HG02759 (cell line): ENCODE data around the gene LRRC10B.

Experiments
- ATAC-seq: cut with Tn5 transposase; IDR thresholded peaks from one replicate; pipeline ENCODE4 v1.9.1; 2021; ENCODE audit warnings: mild to moderate bottlenecking, moderate library complexity; ENCODE audit not compliant: unreplicated experiment

Gene LRRC10B

DNA sequence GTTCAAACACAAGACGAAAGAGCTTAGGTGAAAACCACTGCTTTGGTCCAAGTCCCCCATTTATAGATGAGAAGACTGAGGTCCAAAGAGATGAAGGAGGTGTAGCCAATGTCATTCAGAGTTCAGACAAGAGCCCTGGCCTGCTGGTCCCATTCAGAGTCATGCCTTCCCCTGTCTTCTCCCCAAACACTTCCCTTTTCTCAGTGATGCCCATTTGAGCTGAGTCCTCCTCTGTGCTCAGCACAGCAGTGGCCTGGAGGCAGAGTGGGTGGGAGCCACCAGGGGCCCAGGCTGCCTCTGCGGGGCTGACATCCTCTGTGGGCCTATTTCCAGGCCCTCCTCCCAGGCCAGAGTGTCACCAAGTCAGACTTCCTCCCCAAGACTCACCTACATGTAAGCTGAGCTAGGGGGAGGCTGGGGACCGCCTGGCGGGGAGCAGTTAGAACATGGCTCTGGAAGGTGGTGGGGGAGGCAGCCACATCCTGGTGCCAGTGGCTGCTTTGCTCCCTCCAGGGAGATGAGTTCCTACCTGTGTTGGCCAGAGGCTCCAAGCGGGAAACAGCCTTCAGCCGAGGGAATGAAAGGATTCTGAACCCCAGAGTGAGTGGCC lies 22.4 kb upstream of the LRRC10B start:
- no peak for ATAC-seq

DNA sequence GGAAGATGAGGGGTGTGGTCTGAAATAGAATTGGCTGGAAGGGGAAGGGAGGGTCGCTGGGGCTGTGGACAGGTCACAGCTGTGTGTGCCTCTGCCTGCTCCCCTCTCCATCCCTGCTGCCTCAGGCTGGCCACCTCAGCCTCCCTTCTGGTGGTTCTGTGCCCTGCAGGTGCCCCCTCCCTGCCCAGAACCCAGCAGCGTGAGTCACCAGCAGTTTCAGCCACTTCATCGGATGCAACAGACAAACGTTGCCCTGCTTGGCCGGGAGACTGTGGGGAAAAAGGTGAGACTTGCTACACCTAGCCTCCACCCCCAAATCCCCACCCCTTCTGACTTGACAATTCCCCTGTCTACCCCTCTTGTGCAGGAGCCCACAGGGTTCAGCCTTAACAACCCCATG lies 21.8 kb upstream of the LRRC10B start:
- ATAC-seq: no peak

DNA sequence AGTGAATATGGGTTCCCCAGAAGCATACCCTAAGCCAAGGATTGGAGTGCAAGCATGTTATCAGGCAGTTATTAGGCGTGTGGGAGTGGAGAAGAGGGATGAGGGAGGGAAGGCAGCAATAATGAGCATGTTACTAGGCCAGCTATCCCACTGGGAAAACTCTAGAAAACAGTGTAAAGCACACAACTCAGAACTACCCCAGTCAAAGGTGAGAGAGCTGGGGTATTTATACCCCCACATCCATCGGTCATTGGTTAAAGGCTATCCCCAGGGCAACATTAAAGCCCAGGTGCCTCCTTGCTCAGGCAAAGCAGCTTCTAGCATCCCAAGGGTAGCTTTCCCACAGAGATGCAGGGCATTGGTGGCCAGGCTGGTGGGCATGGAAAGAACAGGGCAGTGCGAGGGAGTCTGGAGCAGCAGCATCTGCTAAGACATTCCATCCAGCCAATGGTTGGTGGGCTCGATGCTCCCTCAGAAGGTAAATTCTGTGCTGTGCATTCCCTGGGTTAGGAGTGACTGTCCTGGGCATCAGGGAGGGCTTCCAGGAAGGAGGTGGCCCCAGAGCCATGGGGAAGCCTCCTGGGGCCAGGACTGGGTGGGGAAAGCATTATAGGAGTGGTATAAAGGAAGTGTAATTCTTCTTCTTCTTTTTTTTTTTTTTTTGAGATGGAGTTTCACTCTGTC lies 21.1 kb upstream of the LRRC10B start:
- no peak for ATAC-seq

GRCh38 chr11:61488651-61489291 lies 19.8 kb upstream of the LRRC10B start:
- ATAC-seq: no peak

DNA sequence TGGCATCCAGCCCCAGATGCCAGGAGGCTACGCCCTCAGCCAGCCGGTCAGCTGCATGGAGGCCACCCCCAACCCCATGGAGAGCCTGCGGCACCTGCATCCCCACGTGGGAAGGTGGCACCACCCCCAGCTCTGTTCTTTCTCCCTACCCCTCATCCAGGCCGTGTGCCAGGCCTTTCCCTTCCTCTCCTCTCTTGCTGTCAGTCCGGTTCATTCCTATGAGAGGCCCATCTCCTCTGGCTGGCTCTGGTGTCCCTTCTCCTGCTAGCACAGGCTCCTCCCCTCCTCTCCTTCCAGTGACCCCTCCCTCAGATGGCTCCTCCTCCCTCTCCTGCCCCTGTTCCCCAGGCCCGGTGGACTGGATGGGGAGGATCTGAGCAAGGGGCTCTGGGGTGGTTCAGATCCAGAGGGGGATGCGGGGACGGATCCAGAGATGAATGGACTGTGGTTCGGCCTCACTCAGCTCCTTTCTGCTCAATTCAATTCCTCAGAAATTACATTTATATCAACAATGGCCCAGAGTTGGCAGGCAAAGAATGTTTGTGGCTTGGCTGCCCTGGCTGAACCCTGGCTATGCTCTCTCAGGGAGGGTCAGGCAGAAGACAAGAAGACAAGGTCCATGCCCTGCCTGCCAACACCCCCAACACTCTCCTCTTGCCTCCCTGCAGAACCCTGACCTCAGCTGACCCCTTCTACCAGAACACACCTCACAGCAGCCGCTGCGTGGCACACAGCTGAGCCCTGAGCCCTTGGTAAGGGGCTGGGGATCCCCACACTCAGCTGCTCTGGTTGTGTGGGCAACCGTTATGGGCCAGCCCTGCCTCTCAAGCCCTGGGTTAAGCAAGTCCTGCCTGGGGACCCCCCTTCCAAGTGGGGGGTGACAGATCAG lies 18.5 kb upstream of the LRRC10B start:
- no peak for ATAC-seq

- no peak for ATAC-seq
These were observed 16.7 kb upstream of the LRRC10B start for GRCh38 chr11:61491736-61492395.

GRCh38 chr11:61494381-61494961 lies 14.1 kb upstream of the LRRC10B start:
- no peak for ATAC-seq

- ATAC-seq: no peak
These were observed 12.5 kb upstream of the LRRC10B start for GRCh38 chr11:61495801-61496601.

DNA sequence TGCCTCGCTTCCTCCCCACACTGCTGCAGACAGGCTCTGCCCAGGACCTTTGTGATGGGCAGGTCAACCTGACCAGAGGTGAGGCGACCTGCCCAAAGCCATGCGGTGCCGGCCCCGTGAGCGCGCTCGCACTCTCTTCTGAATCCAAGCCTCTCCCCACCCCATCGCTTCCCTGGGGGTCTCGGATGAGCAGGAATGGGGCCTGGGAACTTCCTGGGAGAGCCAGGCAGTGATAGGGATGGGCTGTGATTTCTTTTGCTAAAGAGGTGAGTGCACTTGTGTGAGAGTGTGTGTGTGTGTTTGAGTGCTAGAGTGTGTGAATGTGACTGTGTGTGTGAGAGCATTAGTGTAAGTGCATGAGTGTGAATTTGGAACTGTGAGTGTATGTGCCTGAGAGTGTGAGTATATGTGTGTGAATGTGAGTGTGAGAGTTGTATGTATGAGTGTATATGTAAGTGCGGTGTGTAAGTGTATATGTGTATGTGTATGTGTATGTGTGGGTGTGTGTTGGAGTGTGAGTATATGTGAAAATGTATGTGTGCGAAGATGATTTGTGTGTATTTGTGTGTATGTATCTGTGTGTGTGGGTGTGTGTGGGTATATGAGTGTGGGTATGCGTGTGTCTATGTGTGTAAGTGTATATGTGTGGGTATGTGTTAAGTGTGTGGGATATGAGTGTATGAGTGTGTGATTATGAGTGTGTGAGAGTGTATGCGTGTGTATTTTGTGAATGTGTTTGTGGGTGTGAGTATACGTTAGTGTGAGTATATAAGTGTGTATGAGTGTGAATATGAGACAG lies 11.7 kb upstream of the LRRC10B start:
- no peak for ATAC-seq

DNA sequence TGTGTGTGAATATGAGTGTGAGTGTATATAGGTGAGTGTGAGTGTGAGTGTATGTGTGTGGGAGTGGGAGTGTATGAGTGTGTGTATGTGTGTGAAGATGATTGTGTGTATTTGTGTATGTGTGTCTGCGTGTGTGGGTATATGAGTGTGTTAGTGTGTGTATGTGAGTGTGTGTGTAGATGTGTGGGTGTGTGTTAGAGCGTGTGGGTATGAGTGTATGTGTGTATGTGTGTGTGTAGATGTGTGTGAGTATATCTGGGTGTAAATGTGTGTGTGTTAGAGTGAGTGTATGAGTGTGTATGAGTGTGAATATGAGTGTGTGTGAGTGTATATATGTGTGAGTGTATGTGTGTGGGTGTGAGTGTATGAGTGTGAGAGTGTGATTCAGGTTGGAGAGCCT lies 11.1 kb upstream of the LRRC10B start:
- no peak for ATAC-seq

DNA sequence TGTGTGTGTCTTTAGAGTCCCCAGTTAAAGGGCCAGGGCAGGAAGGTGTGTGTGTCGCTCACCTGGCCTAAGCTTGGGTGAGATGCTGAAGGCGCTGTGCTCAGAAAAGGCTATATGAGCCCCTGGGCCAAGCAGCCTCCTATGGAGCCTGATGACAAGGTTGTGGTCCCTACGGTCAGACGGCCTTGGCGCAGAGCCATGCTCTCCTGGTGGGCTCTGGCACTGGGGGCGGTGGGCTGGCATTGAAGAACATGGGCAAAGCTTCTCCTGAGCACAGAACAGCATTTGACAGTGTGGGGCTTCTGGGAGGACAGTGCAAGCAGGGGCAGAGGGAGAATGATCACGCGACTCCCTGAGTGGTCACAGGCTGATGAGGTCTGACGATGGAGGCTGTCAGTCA lies 10.7 kb upstream of the LRRC10B start:
- ATAC-seq: no peak

DNA sequence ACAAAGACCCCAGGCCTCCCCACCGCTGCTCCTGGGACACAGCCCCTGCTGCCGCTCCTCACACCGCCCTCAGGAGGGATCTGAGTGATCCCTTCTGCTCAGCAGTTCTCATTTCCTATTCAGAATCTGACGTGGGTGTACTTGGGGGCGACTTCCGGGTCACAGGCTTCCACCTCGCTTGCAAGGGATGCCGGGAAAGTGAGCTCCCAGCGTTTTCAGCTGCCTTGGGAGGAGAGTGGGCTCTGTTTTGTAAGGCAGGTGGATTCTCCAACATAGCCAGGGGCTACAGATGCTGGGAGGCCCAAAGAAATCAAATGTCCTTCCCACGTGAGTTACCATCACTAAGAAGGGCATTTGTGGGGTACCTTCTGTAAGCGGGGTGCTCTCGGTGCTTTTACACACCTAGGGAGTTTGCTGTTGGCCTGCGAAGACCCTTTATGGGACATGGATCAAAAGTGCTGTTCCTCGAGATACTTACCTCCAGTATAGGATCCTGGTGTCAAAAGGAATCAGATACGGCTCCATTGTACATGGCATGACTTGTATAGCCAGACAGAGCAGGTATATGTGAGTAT lies 9.7 kb upstream of the LRRC10B start:
- ATAC-seq: no peak

DNA sequence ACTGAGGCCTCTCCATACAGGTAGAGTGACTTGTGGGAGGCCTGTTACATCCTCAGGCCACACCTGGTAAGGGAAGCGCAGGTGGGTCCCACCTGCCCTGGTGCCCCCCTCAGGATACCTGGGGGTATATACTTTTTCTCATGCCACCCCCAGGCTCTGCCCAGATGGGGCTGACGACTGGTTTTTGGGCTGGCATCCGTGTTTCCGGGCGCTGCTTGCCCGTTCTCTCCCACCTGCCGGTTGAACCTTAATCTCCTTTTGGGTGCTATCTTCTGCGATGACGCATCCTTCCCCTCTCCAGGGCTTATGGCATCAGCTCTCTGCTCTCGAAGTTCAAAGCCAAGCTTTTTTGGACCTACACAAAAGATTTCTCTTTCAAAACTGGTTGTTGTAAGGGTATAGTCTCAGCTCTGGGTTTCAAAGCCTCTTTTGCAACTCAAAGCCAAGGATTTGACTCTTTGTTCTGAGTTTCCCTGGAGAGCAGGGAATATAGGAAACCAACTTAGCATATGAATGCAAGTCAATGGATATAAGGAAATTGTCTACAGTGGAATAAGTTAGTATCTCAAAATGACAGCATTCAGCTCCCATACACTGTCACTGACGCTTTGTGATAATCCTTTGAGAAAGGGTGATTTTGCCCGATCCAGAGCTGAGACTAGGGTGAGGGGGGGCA lies 8.6 kb upstream of the LRRC10B start:
- ATAC-seq: no peak

DNA sequence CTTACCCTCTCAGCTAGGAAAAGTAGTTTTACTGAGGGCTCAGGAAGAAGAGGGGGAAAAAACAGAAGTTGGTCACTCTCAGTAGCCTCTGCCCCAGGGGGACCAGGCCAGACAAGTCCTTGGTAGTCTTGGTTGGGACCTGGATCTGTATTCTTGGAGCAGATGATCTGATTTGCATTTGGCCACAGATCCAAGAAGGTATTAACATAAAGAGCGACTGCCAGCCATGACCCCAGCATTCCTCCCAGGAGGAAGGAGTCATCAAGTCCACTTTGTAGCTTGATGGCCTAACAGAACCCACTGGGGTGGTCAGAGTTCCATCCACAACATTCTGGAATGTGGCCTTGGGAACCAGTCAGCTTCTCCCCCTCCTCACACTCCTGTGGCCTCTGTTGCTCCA lies 6.0 kb upstream of the LRRC10B start:
- no peak for ATAC-seq

DNA sequence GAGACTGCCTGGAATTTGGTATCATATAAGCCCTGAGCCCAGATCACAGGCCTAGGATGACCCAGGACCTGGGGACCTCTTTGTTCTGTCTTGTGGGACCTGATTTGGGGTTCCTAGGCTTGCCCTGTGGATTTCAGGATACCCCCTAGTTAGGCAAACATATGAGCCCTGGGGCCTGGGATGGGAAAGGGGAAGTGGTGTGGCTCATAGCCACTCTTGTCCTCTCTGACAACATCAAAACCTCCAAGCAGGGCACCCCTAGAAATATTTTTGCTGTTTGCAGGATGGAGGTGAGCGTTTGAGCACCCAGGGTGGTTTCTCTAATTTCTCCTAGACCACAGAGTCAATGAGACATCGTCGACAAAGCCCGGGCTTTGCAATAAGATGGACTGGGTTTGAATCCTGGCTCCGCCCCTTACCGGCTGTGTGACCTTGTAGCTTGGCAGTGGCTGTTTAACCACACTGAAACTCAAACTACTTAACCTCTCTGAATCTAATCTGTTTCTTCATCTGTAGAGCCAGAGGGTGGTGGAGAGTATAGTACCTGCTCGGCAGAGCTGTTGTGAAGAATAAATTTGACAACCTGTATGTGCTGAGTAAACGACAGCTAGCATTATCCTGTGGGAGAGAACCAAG lies 5.3 kb upstream of the LRRC10B start:
- no peak for ATAC-seq

- ATAC-seq: no peak
These were observed 3.4 kb upstream of the LRRC10B start for GRCh38 chr11:61505106-61505505.

DNA sequence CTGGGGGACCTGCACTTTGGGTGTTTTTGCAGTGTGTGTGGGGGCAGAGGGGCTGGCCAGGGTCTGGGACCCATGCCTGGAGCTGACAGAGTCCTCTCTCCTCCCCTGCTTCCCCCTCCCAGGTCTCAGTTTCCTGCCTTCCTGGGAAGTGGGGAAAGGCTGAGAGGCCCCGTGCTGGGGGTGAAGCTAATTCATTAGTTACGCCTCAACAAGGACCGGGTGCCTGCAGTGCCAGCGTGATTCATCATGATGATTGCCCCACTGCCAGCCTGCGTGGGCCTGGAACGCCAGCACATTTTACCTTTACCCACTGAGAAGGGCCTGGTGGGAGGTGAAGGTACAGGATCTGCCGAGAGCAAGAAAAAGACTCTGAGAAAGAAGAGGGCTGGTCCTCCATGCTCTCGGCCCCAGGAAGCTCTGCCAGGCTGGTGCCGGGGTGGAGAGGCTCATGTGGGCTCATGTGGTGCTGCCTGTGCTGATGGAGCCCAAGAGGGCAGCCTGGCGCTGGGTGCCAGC lies 2.9 kb upstream of the LRRC10B start:
- no peak for ATAC-seq
